Measurements from ENCODE around the gene SRSF4. TPM values are rescaled to one million over a fixed set of nuclear protein-coding genes. Genes with fewer than 3 reads are reported as not detected.

The SRSF4 gene
- total RNA-seq, 1 donor from 2014 or later, result 141 TPM

- no peaks in the 10 kb centered on the region for H3K4me1 Mint-ChIP-seq
- H3K27me3 Mint-ChIP-seq, result no peaks in the 10 kb centered on the region
- H3K4me3 Mint-ChIP-seq, result no peak overlapping the region
- DNase-seq, result no peak
- H3K36me3 Mint-ChIP-seq (ENCODE audit: low read depth), result peaks cover 28% of the 10 kb centered on the region
- intact Hi-C loops (cut with micrococcal nuclease), result no loop called here
- H3K27ac Mint-ChIP-seq, result no peak overlapping the region
- H3K9me3 Mint-ChIP-seq, result no peaks in the 10 kb centered on the region
Measured at GRCh38 chr1:29105822-29106221, 75.9 kb downstream of the SRSF4 start.

- H3K36me3 Mint-ChIP-seq (ENCODE audit: low read depth), result peaks cover 37% of the 10 kb centered on the region
- H3K27me3 Mint-ChIP-seq, result no peaks in the 10 kb centered on the region
- intact Hi-C loops (cut with micrococcal nuclease), result no loop called here
- DNase-seq, result no peak
- H3K9me3 Mint-ChIP-seq, result no peaks in the 10 kb centered on the region
- no peak overlapping the region for H3K27ac Mint-ChIP-seq
- H3K4me1 Mint-ChIP-seq, result peaks cover 6% of the 10 kb centered on the region
- H3K4me3 Mint-ChIP-seq, result no peak overlapping the region
Measured at GRCh38 chr1:29100487-29100886, 81.2 kb downstream of the SRSF4 start.

GRCh38 chr1:29099286-29099685 is 82.4 kb downstream of the SRSF4 start:
- no peaks in the 10 kb centered on the region for H3K9me3 Mint-ChIP-seq
- DNase-seq, result no peak
- no peaks in the 10 kb centered on the region for H3K27me3 Mint-ChIP-seq
- no peak overlapping the region for H3K27ac Mint-ChIP-seq
- intact Hi-C loops (cut with micrococcal nuclease), result no loop called here
- H3K4me3 Mint-ChIP-seq, result no peak overlapping the region
- H3K4me1 Mint-ChIP-seq, result peaks cover 6% of the 10 kb centered on the region
- peaks cover 37% of the 10 kb centered on the region for H3K36me3 Mint-ChIP-seq (ENCODE audit: low read depth)

Other genes with a start within 250 kb of the SRSF4 start
- gene TMEM200B, start 58.0 kb downstream of the SRSF4 start, total RNA-seq, result 0.66 and 0.72 TPM in 2 replicates
- gene MECR, start 49.0 kb upstream of the SRSF4 start, total RNA-seq, result 36.4 and 41.3 TPM in 2 replicates
- gene PTPRU, start 54.6 kb upstream of the SRSF4 start, total RNA-seq, result 0.47 and 0.95 TPM in 2 replicates